UCSD-AML1 (cell line): ENCODE measurements around the gene TFG.

Experiments
- DNase-seq: peaks from one replicate; lab custom pipeline; 2025; ENCODE audit not compliant: unreplicated experiment; lab: John Stamatoyannopoulos, UW

TFG gene

GRCh38 chr3:100703865-100704264, 5.4 kb upstream of the TFG start:
- DNase-seq, result no peak

- no peak for DNase-seq
These were observed 2.9 kb upstream of the TFG start for GRCh38 chr3:100706365-100706764.

GRCh38 chr3:100708644-100708988, 678 bp upstream of the TFG start:
- DNase-seq, result no peak

GRCh38 chr3:100709842-100710260, 557 bp downstream of the TFG start:
- peak; percentile 65 for DNase-seq

DNA sequence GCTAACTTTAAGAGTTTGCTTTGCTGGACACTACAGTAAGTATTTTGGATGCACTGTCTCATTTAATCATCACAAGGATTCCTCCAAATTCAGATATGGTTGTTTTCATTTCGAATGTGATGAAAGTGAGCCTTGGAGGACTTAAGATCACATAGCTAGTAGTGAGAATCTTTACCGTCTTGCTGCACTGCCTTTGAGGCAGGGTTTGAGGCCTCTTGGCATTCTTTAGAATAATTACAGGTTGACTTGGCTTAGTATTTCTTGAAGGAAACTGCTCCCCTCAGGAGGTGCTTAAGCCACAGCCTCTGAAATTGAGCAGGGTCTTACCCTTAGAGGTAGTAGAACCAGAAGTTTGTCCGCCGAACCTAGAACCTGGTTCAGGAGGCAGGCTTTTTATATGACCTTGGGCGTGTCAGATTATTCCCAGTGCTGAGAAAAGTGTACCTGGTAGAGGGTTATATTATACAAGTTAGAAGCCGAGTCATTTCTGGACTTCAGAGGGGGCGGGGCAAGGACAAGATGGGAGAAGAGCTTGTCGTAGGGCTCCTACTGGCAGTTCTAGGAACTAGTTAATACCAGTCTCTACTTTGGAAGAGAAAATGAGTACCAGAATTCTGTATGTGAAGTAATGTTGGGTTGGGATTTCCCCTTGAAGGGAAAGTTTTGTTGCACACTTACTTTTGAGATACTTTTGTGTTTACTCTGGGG, 1.1 kb downstream of the TFG start:
- peak; percentile 47 for DNase-seq

GRCh38 chr3:100715176-100715575, 5.9 kb downstream of the TFG start:
- no peak for DNase-seq

DNA sequence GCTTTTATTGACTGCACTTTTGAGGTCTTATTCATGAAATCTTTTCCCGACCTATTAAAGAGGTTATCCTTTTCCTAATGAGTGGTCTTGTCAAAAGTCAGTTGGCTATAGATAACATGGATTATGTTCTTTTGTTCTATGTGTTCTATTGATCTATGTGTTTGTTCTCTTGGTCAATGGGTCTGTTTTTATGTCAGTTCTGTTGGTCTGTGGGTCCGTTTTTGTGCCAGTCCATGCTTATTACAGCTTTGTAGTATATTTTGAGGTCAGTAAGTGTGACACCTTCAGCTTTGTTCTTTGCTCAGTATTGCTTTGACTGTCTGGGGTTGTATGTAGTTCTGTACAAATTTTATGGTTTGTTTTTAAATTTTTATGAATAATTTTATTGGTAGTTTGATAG, 7.8 kb downstream of the TFG start:
- no peak for DNase-seq

GRCh38 chr3:100717637-100718487, 8.6 kb downstream of the TFG start:
- no peak for DNase-seq

DNA sequence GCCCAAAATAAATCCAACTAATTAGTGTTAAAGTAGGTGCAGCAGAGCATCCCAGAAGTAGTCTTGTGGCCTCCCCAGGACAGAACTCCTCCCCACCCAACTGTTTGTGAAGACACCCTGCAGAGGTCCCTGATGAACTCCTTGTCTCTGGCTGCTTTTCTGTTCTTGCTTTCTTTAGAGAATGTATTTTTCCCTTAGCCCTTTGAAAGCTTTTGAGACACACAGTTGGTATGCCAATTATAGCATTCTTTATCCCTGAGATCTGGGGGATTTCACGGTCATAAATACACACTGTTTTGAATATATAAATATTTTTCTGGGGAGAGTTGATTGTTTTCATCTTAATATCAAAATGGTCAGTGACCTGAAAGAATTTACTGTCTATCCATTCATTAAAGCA, 9.8 kb downstream of the TFG start:
- no peak for DNase-seq

GRCh38 chr3:100720426-100720825, 11.1 kb downstream of the TFG start:
- DNase-seq, result no peak

- no peak for DNase-seq
These were observed 16.7 kb downstream of the TFG start for GRCh38 chr3:100725935-100726513.

DNA sequence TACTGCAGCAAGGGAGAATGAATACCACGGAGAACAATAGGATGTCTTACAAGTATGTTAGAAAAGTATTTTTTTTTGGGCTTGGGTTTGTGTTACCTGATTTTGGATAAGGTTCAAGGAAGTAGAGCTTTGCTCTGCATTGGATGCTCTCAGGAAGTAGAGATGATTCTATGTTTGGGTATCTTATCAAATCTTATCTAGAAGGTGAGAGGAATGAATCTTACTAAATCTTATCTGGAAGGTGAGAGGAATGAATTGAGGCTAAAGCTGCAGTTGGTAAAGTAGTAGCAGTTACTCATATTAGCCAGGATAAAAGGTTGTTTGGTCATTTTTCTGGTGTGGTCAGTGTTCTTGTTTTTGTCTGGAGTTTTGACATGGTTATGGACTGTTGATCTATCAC, 17.4 kb downstream of the TFG start:
- DNase-seq, result no peak

- DNase-seq, result no peak
These were observed 21.2 kb downstream of the TFG start for GRCh38 chr3:100730524-100730923.

GRCh38 chr3:100732435-100732834, 23.1 kb downstream of the TFG start:
- DNase-seq, result no peak

- DNase-seq, result no peak
These were observed 28.0 kb downstream of the TFG start for GRCh38 chr3:100737334-100737733.

DNA sequence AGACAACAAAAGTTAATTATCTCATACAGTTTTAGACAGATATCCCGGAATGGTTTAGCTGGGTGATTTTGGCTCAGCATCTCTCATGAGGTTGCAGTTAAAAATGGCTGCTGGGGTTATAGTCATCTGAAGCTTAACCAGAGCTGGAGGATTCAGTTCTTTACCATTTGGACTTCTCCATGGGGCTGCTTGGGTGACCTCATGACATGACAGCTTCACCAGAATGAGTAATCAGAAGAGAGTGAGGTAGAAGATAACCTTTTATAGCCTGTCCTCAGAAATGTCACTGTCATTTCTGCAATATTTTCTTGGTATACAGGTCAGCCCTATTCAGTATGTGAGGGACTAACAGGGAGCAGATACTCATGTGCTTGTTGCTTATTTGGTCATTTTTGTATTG, 30.9 kb downstream of the TFG start:
- no peak for DNase-seq

GRCh38 chr3:100743535-100743934, 34.2 kb downstream of the TFG start:
- no peak for DNase-seq

DNA sequence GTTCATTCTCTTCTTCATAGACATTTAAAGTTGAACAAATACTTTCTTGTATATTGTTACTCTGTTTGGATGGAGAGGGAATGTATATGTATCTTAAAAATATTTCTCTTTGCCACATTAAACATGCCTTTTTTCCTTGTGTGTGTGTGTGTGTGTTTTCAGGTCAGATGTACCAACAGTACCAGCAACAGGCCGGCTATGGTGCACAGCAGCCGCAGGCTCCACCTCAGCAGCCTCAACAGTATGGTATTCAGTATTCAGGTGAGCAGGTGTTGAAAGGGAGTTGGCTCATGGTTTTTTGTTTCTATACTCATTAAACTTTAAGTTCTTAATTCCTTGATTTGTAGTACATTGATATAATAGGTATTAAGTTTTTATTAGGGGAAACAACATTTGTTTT, 35.4 kb downstream of the TFG start:
- no peak for DNase-seq

DNA sequence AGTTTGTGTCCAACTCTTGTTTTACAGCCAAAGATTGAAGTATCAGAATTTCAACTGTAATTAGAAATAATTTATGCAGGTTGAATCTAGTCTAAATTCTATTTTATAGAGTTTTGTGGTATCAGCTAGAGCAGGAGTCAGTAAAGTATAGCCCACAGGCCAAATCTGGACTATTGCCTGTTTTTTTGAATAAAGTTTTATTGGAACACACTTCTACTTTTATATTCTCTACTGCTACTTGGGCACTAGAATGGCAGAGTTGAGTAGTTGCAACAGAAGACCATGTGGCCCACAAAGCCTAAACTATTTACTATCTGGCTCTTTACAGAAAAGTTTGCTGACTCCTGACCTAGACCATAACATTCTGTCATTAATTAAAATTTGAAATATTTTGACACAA, 36.3 kb downstream of the TFG start:
- no peak for DNase-seq

DNA sequence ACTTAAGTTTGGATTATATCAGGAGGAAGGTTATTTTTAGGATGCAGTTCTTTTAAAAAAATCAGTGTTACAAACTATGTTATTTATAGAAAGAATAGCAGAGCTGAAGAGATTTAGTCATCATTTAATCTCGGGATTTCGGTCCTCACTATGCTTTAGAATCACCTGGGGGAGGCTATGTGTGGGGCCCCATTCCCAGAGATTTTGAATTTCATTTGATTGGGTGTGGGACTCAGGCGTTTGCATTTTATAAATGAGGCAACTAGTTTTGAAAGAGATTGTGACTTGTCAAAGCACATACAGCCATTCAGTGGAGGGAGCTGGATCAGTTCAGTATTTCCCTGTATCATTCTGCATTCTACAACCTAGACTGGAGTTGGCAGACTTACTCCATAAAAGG, 36.8 kb downstream of the TFG start:
- DNase-seq, result no peak

DNA sequence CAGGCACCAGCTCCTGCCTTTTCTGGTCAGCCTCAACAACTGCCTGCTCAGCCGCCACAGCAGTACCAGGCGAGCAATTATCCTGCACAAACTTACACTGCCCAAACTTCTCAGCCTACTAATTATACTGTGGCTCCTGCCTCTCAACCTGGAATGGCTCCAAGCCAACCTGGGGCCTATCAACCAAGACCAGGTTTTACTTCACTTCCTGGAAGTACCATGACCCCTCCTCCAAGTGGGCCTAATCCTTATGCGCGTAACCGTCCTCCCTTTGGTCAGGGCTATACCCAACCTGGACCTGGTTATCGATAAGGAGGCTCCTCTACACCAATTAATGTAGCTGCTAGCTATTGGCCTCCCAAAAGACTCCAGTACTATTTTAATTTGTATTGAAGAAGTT, 38.9 kb downstream of the TFG start:
- DNase-seq, result no peak

- DNase-seq, result no peak
These were observed 39.7 kb downstream of the TFG start for GRCh38 chr3:100748967-100749366.
